Left cardiac atrium (tissue), 4 donors: ENCODE data around the gene KRTAP10-11. TPM values are rescaled to one million over a fixed set of nuclear protein-coding genes. Genes with fewer than 3 reads are reported as not detected.
"Not testable (repeated sequence)": the region's sequence is repeated elsewhere in the genome, so short reads cannot be mapped to it uniquely, and the experiment has no call there.

ENCODE experiments used
- ATAC-seq, 2 donors: fragments of 200-7000 bp; cut with Tn5 transposase; one replicate each; pipeline ENCODE4 v1.9.1; 2020; ENCODE audit warnings: mild to moderate bottlenecking in 2 of 2, moderate library complexity in 2 of 2
- DNase-seq: peaks from one replicate; pipeline ENCODE4 v3.0.0-alpha.2; 2020
- intact Hi-C, 2 donors: fragments of 100-400 bp; cut with DNase I; formaldehyde crosslinking; loops; one replicate each; pipeline versions ENCODE4 v1.14.1 to v1.15.1; 2022 to 2023
- total RNA-seq, 2 donors: library from RNA; stranded (reverse); fragmentation: NEBNext Ultra II Directional; extraction: Animal tissue kit (Norgen Biotek cat#: 25700); gene quantifications; one replicate each; pipeline ENCODE4 v1.2.1, GENCODE V29; 2021
- donor health status: DM: no; HTN: yes; CAD: no.
- donor health status: DM: no; HTN: yes; CAD: no; lungs with severe emphysema.
- donor health status: DM: yes; HTN: yes; CAD: no.
- donor health status: Dilated cardiomyopathy.

The KRTAP10-11 gene
- total RNA-seq, 2 donors from 2014 or later: not detected

DNA sequence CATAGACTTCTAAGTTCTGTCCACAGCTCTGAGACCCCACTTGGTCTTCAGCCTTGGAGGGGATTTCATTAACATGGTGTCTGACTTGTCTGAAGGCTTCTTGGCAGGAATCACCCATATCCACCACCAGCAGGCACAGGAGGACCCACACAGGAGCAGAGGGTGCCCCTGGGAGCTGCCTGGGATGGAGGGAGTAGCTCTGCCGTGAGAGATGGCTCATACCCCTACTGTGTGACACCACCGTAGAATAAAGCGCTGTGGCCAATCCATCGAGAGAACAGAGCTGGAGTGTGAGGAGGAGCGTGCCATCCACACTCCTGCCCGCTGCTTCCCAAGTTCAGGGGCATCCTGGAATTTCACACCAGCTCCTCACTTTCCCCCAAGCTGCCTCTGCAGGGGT, 38.8 kb downstream of the KRTAP10-11 start:
- ATAC-seq, intact Hi-C loops, DNase-seq: not testable (repeated sequence)

GRCh38 chr21:44686000-44686781, 40.0 kb downstream of the KRTAP10-11 start:
- DNase-seq (no peak), ATAC-seq (no peak)

DNA sequence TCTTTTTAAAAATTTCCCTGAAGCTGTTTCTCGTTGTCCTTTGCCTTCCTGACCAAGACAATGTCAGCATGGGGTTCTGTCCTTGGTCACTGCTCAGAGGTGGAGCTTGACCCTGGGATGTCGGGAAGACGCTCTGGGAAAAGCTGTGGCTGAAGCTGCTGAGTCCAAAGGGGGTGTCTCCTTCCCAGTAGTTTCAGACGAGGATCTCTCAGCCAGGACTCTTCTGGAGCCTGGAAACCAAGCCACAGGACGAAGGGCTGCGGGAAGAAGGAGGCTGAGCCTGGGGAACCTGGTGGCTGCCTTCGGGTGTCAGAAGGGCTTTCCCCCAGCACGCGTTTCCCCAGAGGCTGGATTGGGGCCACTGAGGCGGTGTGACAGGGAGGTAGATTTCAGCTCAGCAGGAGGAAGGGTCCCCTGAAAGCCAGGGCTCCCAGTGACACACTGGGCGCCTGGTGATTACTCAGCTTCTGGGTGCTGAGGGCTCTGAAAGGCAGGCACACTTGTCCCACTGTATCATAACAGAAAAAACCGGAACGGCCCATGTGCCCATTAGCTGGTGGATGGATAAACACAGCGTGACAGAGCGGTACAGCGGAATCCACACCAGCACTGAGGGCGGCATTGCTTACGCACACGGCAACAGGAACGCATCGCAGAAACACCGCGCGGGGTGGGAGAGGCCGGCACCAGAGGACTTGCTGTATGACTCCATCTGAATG, 40.8 kb downstream of the KRTAP10-11 start:
- no peak for ATAC-seq
- intact Hi-C loops: no loop called here
- DNase-seq: no peak

More at GRCh38 chr21:44686000-44686781, 40.0 kb downstream of the KRTAP10-11 start:
- intact Hi-C loops: no loop called here

DNA sequence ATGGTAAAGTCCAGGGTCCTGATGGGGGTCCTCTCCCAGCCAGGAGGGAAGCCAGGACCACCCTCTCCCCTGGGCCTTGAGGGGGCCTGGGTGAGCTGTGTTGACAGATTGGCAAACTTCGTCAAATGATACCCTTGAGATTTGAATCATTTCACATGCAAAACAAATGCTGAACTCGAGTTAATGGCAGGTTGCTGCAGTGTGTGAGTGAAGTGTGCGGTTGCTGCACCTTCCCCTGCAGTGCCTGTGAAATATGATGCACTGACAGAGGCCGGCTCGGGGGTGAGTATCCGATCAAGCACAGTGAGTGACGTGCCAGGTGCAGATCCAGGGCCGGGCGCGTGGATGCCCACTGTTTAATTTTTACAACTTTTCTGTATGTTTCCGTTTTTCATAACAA, 41.5 kb downstream of the KRTAP10-11 start:
- intact Hi-C loops: no loop called here
- no peak for DNase-seq
- no peak for ATAC-seq

DNA sequence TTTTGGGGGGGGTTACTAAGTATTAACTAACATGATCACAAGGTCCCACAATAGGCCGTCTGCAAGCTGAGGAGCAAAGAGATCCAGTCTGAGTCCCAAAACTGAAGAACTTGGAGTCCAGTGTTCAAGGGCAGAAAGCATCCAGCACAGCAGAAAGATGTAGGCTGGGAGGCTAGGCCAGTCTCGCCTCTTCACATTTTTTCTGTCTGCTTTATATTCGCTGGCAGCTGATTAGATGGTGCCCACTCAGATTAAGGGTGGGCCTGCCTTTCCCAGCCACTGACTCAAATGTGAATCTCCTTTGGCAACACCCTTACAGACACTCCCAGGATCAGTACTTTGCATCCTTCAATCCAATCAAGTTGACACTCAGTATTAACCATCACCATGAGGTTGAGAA, 43.5 kb downstream of the KRTAP10-11 start:
- DNase-seq, ATAC-seq, intact Hi-C loops: not testable (repeated sequence)

DNA sequence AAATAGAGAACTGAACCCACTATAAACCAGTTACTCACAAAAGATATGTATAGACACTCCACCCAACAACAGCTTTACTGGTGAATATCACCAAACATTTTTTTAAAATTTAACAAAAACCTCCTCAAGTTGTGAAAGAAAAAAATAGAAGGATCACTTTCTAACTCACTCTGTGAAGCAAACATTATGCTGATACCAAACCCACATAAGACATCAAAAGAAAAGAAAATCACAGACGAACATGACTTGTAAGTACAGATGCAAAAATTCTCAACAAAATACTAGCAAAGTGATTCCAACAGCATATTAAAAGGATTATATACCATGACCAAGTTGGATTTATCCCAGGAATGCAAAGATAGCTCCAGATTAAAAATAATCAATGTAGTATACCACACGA, 45.5 kb downstream of the KRTAP10-11 start:
- intact Hi-C loops: no loop called here
- ATAC-seq (no peak), DNase-seq (no peak)

DNA sequence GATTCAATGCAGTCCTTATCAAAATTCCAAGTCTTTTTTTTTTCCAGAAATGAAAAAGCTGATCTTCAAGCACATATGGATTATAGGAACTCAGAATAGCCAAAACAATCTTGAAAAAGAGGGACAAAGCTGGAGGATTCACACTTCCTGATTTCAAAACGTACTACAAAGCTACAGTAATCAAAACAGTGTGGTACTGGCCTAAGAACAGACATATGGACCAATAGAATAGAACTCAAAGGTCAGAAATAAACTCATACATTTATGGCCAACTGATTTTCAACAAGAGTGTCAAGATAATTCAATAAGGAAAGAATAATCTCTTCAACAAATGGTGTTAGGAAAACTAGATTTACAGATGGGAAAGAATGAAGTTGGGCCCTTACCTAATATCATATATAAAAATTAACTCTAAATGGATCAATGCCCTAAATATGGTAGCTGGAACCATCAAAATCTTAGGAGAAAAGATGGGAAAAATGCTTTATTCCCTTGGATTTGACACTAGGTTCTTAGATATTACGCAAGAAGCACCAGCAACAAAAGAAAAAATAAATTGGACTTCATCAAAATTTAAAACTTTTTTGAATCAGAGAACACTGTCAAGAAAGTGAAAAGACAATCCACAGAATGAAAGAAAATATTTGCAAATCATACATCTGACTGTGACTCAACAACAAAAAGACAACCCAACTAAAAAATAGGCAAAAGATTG, 46.7 kb downstream of the KRTAP10-11 start:
- ATAC-seq (no peak), DNase-seq (no peak)
- intact Hi-C loops: no loop called here

GRCh38 chr21:44694776-44695175, 48.6 kb downstream of the KRTAP10-11 start:
- DNase-seq (no peak), ATAC-seq (no peak)
- intact Hi-C loops: no loop called here

GRCh38 chr21:44695184-44695583, 49.0 kb downstream of the KRTAP10-11 start:
- intact Hi-C loops: no loop called here
- ATAC-seq (no peak), DNase-seq (no peak)

DNA sequence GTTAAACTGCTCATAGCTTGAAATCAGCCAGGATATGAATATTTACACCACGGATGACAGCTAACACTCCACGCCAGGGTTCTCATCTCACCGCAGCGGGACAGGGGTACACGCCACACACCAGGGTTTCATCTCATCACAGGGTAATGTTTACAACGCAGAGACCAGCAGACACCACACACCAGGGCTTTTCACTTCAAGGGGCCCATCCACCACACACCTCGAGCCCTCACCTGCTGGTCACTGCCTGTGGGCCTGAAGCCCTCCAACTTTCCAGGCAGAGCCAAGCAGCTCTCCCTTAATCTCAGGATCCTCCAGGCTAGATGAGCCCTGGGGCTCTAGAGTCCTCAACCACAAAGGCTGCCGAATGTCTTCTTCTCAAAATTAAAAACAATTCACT, 49.4 kb downstream of the KRTAP10-11 start:
- intact Hi-C loops: no loop called here
- no peak for ATAC-seq
- no peak for DNase-seq

DNA sequence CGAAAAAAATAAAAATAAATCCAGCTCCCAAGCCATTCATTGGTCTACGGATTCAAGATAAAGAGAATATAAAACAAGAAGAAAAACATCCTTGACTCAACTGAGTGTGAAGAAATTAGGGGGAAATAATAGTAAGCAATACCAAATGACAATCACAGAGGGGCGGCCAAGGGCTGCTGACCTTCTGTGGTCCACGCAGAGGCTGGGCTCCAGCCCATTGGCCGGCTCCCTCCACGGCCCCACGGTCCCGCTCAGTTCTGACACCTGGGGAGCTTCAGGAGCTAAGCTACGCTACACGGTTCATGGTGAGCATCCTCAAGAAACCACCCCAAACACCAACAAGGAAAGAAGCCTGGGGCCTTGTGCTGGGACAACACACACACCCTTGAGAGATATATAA, 50.4 kb downstream of the KRTAP10-11 start:
- ATAC-seq: no peak
- intact Hi-C loops: no loop called here
- DNase-seq: no peak

Other genes with a start within 250 kb of the KRTAP10-11 start
- gene LRRC3, start 190.9 kb upstream of the KRTAP10-11 start, total RNA-seq: 1 to 10 TPM; 1.4 to 2.5 TPM
- not detected for gene KRTAP10-1, start 106.2 kb upstream of the KRTAP10-11 start, total RNA-seq
- gene KRTAP10-2, start 94.9 kb upstream of the KRTAP10-11 start, total RNA-seq: not detected
- not detected for gene KRTAP10-3, start 87.6 kb upstream of the KRTAP10-11 start, total RNA-seq
- not detected for gene KRTAP10-4, start 72.7 kb upstream of the KRTAP10-11 start, total RNA-seq
- gene KRTAP10-5, start 65.8 kb upstream of the KRTAP10-11 start, total RNA-seq: not detected
- gene KRTAP10-6, start 53.9 kb upstream of the KRTAP10-11 start, total RNA-seq: not detected
- not detected for gene KRTAP10-7, start 45.8 kb upstream of the KRTAP10-11 start, total RNA-seq
- gene KRTAP10-8, start 34.3 kb upstream of the KRTAP10-11 start, total RNA-seq: not detected
- not detected for gene KRTAP10-9, start 19.3 kb upstream of the KRTAP10-11 start, total RNA-seq
- gene KRTAP10-10, start 9.1 kb upstream of the KRTAP10-11 start, total RNA-seq: not detected
- not detected for gene KRTAP12-4, start 8.2 kb downstream of the KRTAP10-11 start, total RNA-seq
- not detected for gene KRTAP12-3, start 11.5 kb downstream of the KRTAP10-11 start, total RNA-seq
- gene KRTAP12-2, start 20.5 kb downstream of the KRTAP10-11 start, total RNA-seq: not detected
- not detected for gene KRTAP12-1, start 35.7 kb downstream of the KRTAP10-11 start, total RNA-seq
- gene KRTAP10-12, start 50.8 kb downstream of the KRTAP10-11 start, total RNA-seq: not detected
- 1 to 10 TPM in 1 of 2 donors, under 1 TPM in 1; 0.39 to 1.6 TPM for gene TSPEAR, start 65.2 kb downstream of the KRTAP10-11 start, total RNA-seq
- 10 to 100 TPM; 62.0 to 83.0 TPM for gene UBE2G2, start 155.4 kb downstream of the KRTAP10-11 start, total RNA-seq
- gene SUMO3, start 171.6 kb downstream of the KRTAP10-11 start, total RNA-seq: 10 to 100 TPM; 71.2 to 93.3 TPM
- gene PTTG1IP, start 227.3 kb downstream of the KRTAP10-11 start, total RNA-seq: 100 to 1,000 TPM; 181 to 195 TPM